HFFc6 (cell line): ENCODE measurements around the gene P4HA1. TPM values are rescaled to one million over a fixed set of nuclear protein-coding genes. Genes with fewer than 3 reads are reported as not detected.
"Not testable (repeated sequence)": the region's sequence is repeated elsewhere in the genome, so short reads cannot be mapped to it uniquely, and the experiment has no call there.

Experiments
- DNase-seq: peaks from one replicate; pipeline ENCODE4 v3.0.0-alpha.2; 2018
- H3K27ac Mint-ChIP-seq: 2 replicates; pipeline ENCODE4 v1.8.0; 2020; ENCODE audit warnings: mild to moderate bottlenecking, mixed read lengths
- H3K27me3 Mint-ChIP-seq: 2 replicates; pipeline ENCODE4 v1.8.0; 2021; ENCODE audit warnings: mild to moderate bottlenecking, moderate library complexity, mixed read lengths; ENCODE audit not compliant: insufficient read depth
- H3K36me3 Mint-ChIP-seq: 2 replicates; pipeline ENCODE4 v1.8.0; 2021; ENCODE audit warnings: low read depth, mixed read lengths
- H3K4me1 Mint-ChIP-seq: 2 replicates; pipeline ENCODE4 v1.8.0; 2020; ENCODE audit warnings: low read depth, mixed read lengths
- H3K4me3 Mint-ChIP-seq: 2 replicates; pipeline ENCODE4 v1.8.0; 2020; ENCODE audit warnings: mild to moderate bottlenecking, moderate library complexity, mixed read lengths
- H3K9me3 Mint-ChIP-seq: 2 replicates; pipeline ENCODE4 v1.8.0; 2020; ENCODE audit warnings: mild to moderate bottlenecking, mixed read lengths
- total RNA-seq, 6 experiments: library from RNA; stranded (reverse); fragmentation: NEBNext Ultra II Directional; extraction: Animal tissue kit (Norgen Biotek cat#: 25700); gene quantifications; 2 replicates in 1 of 6; 3 replicates in 5 of 6; pipeline ENCODE4 v1.2.3, GENCODE V29; 2021
- TF ChIP-seq, protein P1 (sequence below): fragments of 200-600 bp; sonication (generic); IDR thresholded peaks from 2 replicates; pipeline ENCODE4 v1.5.0; 2021; ENCODE audit warnings: antibody characterized with exemption, mild to moderate bottlenecking

The P4HA1 gene
- total RNA-seq, 6 experiments from 2014 or later, result 117 to 192 (median 127) TPM

DNA sequence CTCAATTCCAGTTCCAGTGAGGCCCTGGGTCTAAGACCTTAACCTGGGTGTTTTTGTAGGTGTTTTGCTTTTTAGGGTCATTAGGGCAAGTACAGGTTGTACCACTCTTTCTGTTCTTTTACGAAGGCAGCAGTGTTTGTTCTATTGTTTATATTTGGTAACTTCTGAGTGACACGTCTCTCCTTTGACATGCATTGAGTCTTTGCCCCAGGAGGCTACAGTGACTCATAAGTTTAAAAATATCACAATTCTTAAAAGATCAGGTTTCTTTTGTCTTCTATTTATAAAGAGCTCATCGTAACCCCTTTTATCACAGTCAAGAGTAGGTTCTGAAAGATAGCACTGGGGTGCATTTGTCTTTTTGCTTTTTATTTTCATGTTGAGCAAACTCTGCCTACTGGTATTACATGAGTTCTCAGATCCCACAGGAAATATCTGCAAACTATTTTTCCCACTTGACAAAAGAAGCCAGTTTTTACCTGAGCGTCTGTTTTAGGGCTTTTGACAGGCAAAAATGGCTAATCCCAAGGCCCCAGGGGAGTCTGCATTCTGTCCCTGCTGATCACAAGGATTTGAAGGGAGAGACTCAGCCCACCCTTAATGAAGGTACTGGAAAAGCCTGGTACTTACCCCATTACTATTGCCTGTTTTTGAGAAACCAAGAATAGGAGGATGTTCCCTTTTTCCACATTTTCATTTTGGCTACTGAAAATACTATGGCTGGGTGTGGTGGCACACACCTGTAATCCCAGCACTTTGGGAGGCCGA, 21.5 kb upstream of the P4HA1 start:
- Mint-ChIP-seq H3K27me3 (no peaks in the 10 kb centered on the region), H3K36me3 (peaks cover 8% of the 10 kb centered on the region; the same call in 1 of the 2 replicates), H3K27ac (peak overlapping the region; percentile 78), H3K4me1 (peaks cover 39% of the 10 kb centered on the region), H3K9me3 (no peaks in the 10 kb centered on the region), H3K4me3 (peak overlapping the region; percentile 66)
- TF ChIP-seq, protein P1, sequence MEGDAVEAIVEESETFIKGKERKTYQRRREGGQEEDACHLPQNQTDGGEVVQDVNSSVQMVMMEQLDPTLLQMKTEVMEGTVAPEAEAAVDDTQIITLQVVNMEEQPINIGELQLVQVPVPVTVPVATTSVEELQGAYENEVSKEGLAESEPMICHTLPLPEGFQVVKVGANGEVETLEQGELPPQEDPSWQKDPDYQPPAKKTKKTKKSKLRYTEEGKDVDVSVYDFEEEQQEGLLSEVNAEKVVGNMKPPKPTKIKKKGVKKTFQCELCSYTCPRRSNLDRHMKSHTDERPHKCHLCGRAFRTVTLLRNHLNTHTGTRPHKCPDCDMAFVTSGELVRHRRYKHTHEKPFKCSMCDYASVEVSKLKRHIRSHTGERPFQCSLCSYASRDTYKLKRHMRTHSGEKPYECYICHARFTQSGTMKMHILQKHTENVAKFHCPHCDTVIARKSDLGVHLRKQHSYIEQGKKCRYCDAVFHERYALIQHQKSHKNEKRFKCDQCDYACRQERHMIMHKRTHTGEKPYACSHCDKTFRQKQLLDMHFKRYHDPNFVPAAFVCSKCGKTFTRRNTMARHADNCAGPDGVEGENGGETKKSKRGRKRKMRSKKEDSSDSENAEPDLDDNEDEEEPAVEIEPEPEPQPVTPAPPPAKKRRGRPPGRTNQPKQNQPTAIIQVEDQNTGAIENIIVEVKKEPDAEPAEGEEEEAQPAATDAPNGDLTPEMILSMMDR, result no peak
- peak; percentile 39 for DNase-seq

DNA sequence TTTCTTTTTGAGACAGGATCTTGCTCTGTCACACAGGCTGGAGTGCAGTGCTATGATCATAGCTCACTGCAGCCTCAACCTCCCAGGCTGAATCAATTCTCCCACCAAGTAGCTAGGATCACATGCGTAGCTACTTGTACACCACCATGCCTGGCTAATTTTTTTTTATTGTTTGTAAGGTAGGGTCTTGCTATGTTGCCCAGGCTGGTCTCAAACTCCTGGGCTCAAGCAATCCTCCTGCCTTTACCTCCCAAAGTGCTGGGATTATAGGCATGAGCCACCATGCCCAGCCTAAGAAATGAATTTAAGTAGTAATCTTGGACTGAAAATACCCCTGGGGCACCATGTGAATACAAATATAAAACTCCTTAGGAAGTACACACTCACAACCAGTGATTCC, 19.4 kb upstream of the P4HA1 start:
- TF ChIP-seq, protein P1, result no peak
- Mint-ChIP-seq H3K27ac (no peak overlapping the region), H3K27me3 (no peaks in the 10 kb centered on the region), H3K4me3 (no peak overlapping the region), H3K36me3 (peaks cover 8% of the 10 kb centered on the region; the same call in 1 of the 2 replicates), H3K4me1 (peaks cover 50% of the 10 kb centered on the region), H3K9me3 (no peaks in the 10 kb centered on the region)
- no peak for DNase-seq

DNA sequence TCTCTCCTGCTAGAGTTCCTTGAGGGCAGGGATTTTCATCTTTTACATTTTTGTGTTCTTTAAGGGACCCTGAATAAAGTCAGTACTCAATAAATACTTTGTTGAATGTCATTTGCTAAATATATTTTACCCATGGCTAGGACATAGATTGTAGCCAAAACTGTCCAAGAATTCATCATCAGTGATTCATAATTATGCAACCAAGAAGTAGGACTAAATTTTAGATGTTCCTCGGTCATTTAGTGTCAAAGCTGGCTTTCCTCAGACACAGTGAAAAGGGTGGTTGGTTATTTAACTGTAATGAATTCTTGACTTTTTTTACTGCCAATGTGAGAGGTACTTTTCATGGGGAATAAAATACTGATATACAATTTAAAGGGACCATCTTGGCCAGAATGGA, 16.9 kb upstream of the P4HA1 start:
- TF ChIP-seq, protein P1, result no peak
- peak; percentile 47 for DNase-seq
- no peaks in the 10 kb centered on the region for H3K27me3 Mint-ChIP-seq
- peaks cover 18% of the 10 kb centered on the region for H3K36me3 Mint-ChIP-seq
- peak overlapping the region; percentile 71 for H3K27ac Mint-ChIP-seq
- peak overlapping the region; percentile 11; the same call in 1 of the 2 replicates for H3K4me3 Mint-ChIP-seq
- H3K4me1 Mint-ChIP-seq, result peaks cover 44% of the 10 kb centered on the region
- peaks cover 8% of the 10 kb centered on the region for H3K9me3 Mint-ChIP-seq

DNA sequence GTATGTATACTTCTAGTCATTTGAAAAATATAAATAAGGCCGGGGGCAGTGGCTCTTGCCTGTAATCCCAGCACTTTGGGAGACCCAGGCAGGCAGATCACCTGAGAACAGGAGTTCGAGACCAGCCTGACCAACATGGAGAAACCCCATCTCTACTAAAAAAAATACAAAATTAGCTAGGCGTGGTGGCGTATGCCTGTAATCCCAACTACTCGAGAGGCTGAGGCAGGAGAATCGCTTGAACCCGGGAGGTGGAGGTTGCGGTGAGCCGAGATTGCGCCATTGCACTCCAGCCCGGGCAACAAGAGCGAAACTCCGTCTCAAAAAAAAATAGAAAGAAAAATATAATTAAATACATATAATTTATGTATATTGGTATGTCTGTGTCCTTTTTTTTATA, 15.4 kb upstream of the P4HA1 start:
- Mint-ChIP-seq H3K36me3 (peaks cover 21% of the 10 kb centered on the region), H3K27ac (peak overlapping the region; percentile 99), H3K4me1 (peaks cover 34% of the 10 kb centered on the region)
- not testable (repeated sequence) for H3K9me3 Mint-ChIP-seq, H3K27me3 Mint-ChIP-seq, H3K4me3 Mint-ChIP-seq, DNase-seq

DNA sequence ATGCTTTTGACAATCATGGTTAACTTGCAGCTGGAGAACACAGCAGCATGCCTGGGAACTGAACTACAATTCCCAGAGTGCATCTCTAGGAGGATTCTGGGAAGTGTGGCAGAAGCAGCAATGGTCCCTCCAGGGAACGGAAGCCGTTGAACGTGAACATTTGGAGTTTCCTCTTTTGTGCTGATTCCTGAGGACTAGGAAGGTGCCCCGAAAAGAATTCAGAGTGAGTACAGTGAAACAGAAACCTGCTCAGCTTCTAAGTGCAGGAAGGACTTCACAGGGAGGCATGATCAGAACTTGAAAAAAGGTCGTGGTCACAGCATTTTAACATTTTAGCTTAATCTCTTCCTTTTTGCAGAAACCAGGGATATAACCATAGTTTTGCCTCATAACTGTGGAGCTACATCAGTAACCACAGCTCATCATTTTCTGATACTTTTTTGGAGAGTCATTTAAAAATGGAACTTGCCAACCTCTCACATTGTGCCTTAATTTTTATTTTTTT, 13.7 kb upstream of the P4HA1 start, which contains the start of gene NUDT13:
Gene NUDT13 (plus strand): TSS at position 111 of the 505 bp plus-strand sequence. CDS start 3,911 bp downstream, outside the sequence.
- DNase-seq, result peak; percentile 68
- Mint-ChIP-seq H3K27me3 (no peaks in the 10 kb centered on the region), H3K9me3 (peaks cover 8% of the 10 kb centered on the region), H3K4me1 (peaks cover 34% of the 10 kb centered on the region), H3K4me3 (peak within 1 kb of the TSS; percentile 97), H3K27ac (peak within 1 kb of the TSS; percentile 99), H3K36me3 (peaks cover 21% of the 10 kb centered on the region)
- TF ChIP-seq, protein P1, result no peak

DNA sequence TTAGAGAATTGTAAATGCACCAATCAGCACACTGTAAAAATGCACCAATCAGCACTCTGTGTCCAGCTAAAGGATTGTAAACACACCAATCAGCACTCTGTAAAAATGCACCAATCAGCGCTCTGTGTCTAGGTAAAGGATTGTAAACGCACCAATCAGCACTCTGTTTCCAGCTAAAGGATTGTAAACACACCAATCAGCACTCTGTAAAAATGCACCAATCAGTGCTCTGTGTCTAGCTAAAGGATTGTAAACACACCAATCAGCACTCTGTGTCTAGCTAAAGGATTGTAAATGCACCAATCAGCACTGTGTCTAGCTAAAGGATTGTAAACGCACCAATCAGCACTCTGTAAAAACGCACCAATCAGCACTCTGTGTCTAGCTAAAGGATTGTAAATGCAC, 12.6 kb upstream of the P4HA1 start:
- DNase-seq, H3K4me3 Mint-ChIP-seq, H3K27ac Mint-ChIP-seq, H3K9me3 Mint-ChIP-seq, H3K27me3 Mint-ChIP-seq: not testable (repeated sequence)
- peaks cover 21% of the 10 kb centered on the region for H3K36me3 Mint-ChIP-seq
- H3K4me1 Mint-ChIP-seq, result peaks cover 34% of the 10 kb centered on the region
